GM21786 (cell line): ENCODE measurements around the gene FANCL.
"Not testable (repeated sequence)": the region's sequence is repeated elsewhere in the genome, so short reads cannot be mapped to it uniquely, and the experiment has no call there.

Experiments
- ATAC-seq: cut with Tn5 transposase; IDR thresholded peaks from one replicate; pipeline ENCODE4 v1.9.1; 2021; ENCODE audit not compliant: unreplicated experiment

Gene FANCL

GRCh38 chr2:58155160-58155778 lies 85.9 kb downstream of the FANCL start:
- ATAC-seq, result no peak

- ATAC-seq, result no peak
Measured at GRCh38 chr2:58146707-58147106, 94.4 kb downstream of the FANCL start.

- not testable (repeated sequence) for ATAC-seq
Measured at GRCh38 chr2:58145769-58146168, 95.4 kb downstream of the FANCL start.

- no peak for ATAC-seq
Measured at GRCh38 chr2:58140508-58141072, 100.5 kb downstream of the FANCL start.

GRCh38 chr2:58138396-58139030 lies 102.6 kb downstream of the FANCL start:
- no peak for ATAC-seq

- no peak for ATAC-seq
Measured at GRCh38 chr2:58137856-58138255, 103.3 kb downstream of the FANCL start.

GRCh38 chr2:58137221-58137620 lies 103.9 kb downstream of the FANCL start:
- no peak for ATAC-seq

- no peak for ATAC-seq
Measured at GRCh38 chr2:58135861-58136260, 105.3 kb downstream of the FANCL start.

GRCh38 chr2:58133395-58133794 lies 107.7 kb downstream of the FANCL start:
- ATAC-seq, result no peak

GRCh38 chr2:58131191-58132011 lies 109.7 kb downstream of the FANCL start:
- ATAC-seq, result no peak

- no peak for ATAC-seq
Measured at GRCh38 chr2:58130238-58130637, 110.9 kb downstream of the FANCL start.

- ATAC-seq, result no peak
Measured at GRCh38 chr2:58127111-58127510, 114.0 kb downstream of the FANCL start.

- no peak for ATAC-seq
Measured at GRCh38 chr2:58122540-58122939, 118.6 kb downstream of the FANCL start.

- no peak for ATAC-seq
Measured at GRCh38 chr2:58122040-58122439, 119.1 kb downstream of the FANCL start.

GRCh38 chr2:58120626-58121229 lies 120.4 kb downstream of the FANCL start:
- no peak for ATAC-seq

- ATAC-seq, result not testable (repeated sequence)
Measured at GRCh38 chr2:58113563-58113962, 127.6 kb downstream of the FANCL start.

- ATAC-seq, result no peak
Measured at GRCh38 chr2:58110765-58111164, 130.4 kb downstream of the FANCL start.

- no peak for ATAC-seq
Measured at GRCh38 chr2:58109481-58109880, 131.6 kb downstream of the FANCL start.
